Activated naive CD4-positive, alpha-beta T cell treated with anti-CD3 and anti-CD28 coated beads for 36 hours (primary cell): ENCODE data around the gene CFI. TPM values are rescaled to one million over a fixed set of nuclear protein-coding genes. Genes with fewer than 3 reads are reported as not detected.

ENCODE experiments used
- CTCF ChIA-PET: fragments of 350-600 bp; sonication (Branson Sonifier 250); formaldehyde crosslinking; loops from one replicate; lab custom pipeline; 2021; ENCODE audit warnings: antibody characterized with exemption; lab: Charles Lee
- DNase-seq: peaks from one replicate; pipeline ENCODE4 v3.0.0-alpha.2; 2020
- H3K27ac Mint-ChIP-seq: one replicate; pipeline ENCODE4 v1.8.0; 2021; ENCODE audit warnings: mild to moderate bottlenecking, mixed read lengths
- H3K27me3 Mint-ChIP-seq: one replicate; pipeline ENCODE4 v1.8.0; 2021; ENCODE audit warnings: low read depth, mixed read lengths
- H3K36me3 Mint-ChIP-seq: one replicate; pipeline ENCODE4 v1.8.0; 2021; ENCODE audit warnings: low read depth, mixed read lengths
- H3K4me1 Mint-ChIP-seq: one replicate; pipeline ENCODE4 v1.8.0; 2021; ENCODE audit warnings: low read depth, mixed read lengths
- H3K4me3 Mint-ChIP-seq: one replicate; pipeline ENCODE4 v1.8.0; 2021; ENCODE audit warnings: mild to moderate bottlenecking, moderate library complexity, mixed read lengths
- H3K9me3 Mint-ChIP-seq: one replicate; pipeline ENCODE4 v1.8.0; 2021; ENCODE audit warnings: mixed read lengths
- intact Hi-C: fragments of 100-400 bp; cut with micrococcal nuclease; formaldehyde crosslinking; loops from one replicate; pipeline ENCODE4 v1.15.1; 2023
- total RNA-seq, 2 experiments: library from RNA; stranded (reverse); gene quantifications; one replicate each; pipeline ENCODE4 v1.2.3, GENCODE V29; 2021

Gene CFI
- total RNA-seq, 2 experiments from 2014 or later: not detected

- no peak for DNase-seq
- CTCF ChIA-PET: interaction anchor here (0.5 to 1.8 kb wide), 6 partner anchors 9 to 378 kb away, joined by 3 to 8 read pairs (median 4); partner anchors contain the start of gene RRH
- H3K36me3 Mint-ChIP-seq: peaks cover 41% of the 10 kb centered on the region
- no peaks in the 10 kb centered on the region for H3K9me3 Mint-ChIP-seq
- H3K4me3 Mint-ChIP-seq: peak overlapping the region; percentile 99
- no peaks in the 10 kb centered on the region for H3K27me3 Mint-ChIP-seq
- H3K27ac Mint-ChIP-seq: peak overlapping the region; percentile 95
- intact Hi-C loops: loop anchor here (5.0 to 10.0 kb wide), 3 partner anchors 160 to 1192 kb away; partner anchors contain the start of gene RPL34
- peaks cover 62% of the 10 kb centered on the region for H3K4me1 Mint-ChIP-seq
These were observed 15.1 kb upstream of the CFI start for GRCh38 chr4:109816894-109817293.

- CTCF ChIA-PET: interaction anchor here (1.5 to 1.8 kb wide), 2 partner anchors 10 to 254 kb away, joined by 3 to 4 read pairs; no protein-coding TSS in a partner anchor
- H3K4me1 Mint-ChIP-seq: peaks cover 53% of the 10 kb centered on the region
These were observed 14.3 kb upstream of the CFI start for GRCh38 chr4:109816082-109816442.

GRCh38 chr4:109815151-109816081 lies 13.6 kb upstream of the CFI start, which contains the start of gene GAR1:
Gene GAR1, plus strand, starts transcription at chr4:109815762. Its CDS starts 403 bp downstream, at chr4:109816165.
- CTCF ChIA-PET: interaction anchor here (1.0 to 1.8 kb wide), 2 partner anchors 11 kb away, joined by 3 to 4 read pairs; no protein-coding TSS in a partner anchor
- Mint-ChIP-seq H3K9me3 (no peaks in the 10 kb centered on the region), H3K4me3 (peak within 1 kb of the TSS; percentile 99), H3K4me1 (peaks cover 47% of the 10 kb centered on the region), H3K36me3 (peaks cover 33% of the 10 kb centered on the region), H3K27ac (peak within 1 kb of the TSS; percentile 95), H3K27me3 (no peaks in the 10 kb centered on the region)
- intact Hi-C loops: loop anchor here (1.0 to 10.0 kb wide), 11 partner anchors 86 to 1191 kb away; partner anchors contain the start of genes CASP6, MCUB, RPL34 and SEC24B
- DNase-seq: peak; percentile 93

More at GRCh38 chr4:109816082-109816442, 14.3 kb upstream of the CFI start:
- peak overlapping the region; percentile 95 for H3K27ac Mint-ChIP-seq
- peak overlapping the region; percentile 99 for H3K4me3 Mint-ChIP-seq
- no peaks in the 10 kb centered on the region for H3K27me3 Mint-ChIP-seq
- peaks cover 37% of the 10 kb centered on the region for H3K36me3 Mint-ChIP-seq
- DNase-seq: peak; percentile 57
- intact Hi-C loops: loop anchor here (5.0 to 10.0 kb wide), 3 partner anchors 159 to 1191 kb away; partner anchors contain the start of gene RPL34
- H3K9me3 Mint-ChIP-seq: no peaks in the 10 kb centered on the region

- CTCF ChIA-PET: no interaction called here
These were observed 9.9 kb upstream of the CFI start for GRCh38 chr4:109811707-109812106.

GRCh38 chr4:109810552-109811387 lies 9.0 kb upstream of the CFI start:
- Mint-ChIP-seq H3K36me3 (peaks cover 2% of the 10 kb centered on the region), H3K4me1 (peaks cover 4% of the 10 kb centered on the region), H3K9me3 (no peaks in the 10 kb centered on the region), H3K27ac (no peak overlapping the region), H3K27me3 (peaks cover 4% of the 10 kb centered on the region), H3K4me3 (no peak overlapping the region)
- CTCF ChIA-PET: no interaction called here
- no peak for DNase-seq
- intact Hi-C loops: loop anchor here (10.0 kb wide), 2 partner anchors 704 to 1186 kb away; partner anchors contain the start of gene RPL34

More at GRCh38 chr4:109811707-109812106, 9.9 kb upstream of the CFI start:
- no peak overlapping the region for H3K4me3 Mint-ChIP-seq
- H3K36me3 Mint-ChIP-seq: peaks cover 4% of the 10 kb centered on the region
- DNase-seq: no peak
- peaks cover 4% of the 10 kb centered on the region for H3K27me3 Mint-ChIP-seq
- H3K27ac Mint-ChIP-seq: no peak overlapping the region
- intact Hi-C loops: loop anchor here (10.0 kb wide), 2 partner anchors 703 to 1187 kb away; partner anchors contain the start of gene RPL34
- H3K9me3 Mint-ChIP-seq: no peaks in the 10 kb centered on the region
- peaks cover 13% of the 10 kb centered on the region for H3K4me1 Mint-ChIP-seq

GRCh38 chr4:109809655-109810054 lies 7.9 kb upstream of the CFI start:
- CTCF ChIA-PET: no interaction called here
- Mint-ChIP-seq H3K36me3 (no peaks in the 10 kb centered on the region), H3K27me3 (peaks cover 4% of the 10 kb centered on the region), H3K27ac (no peak overlapping the region), H3K4me3 (no peak overlapping the region), H3K4me1 (peaks cover 2% of the 10 kb centered on the region), H3K9me3 (no peaks in the 10 kb centered on the region)
- no peak for DNase-seq
- intact Hi-C loops: loop anchor here (10.0 kb wide), 2 partner anchors 705 to 1185 kb away; partner anchors contain the start of gene RPL34

- H3K4me3 Mint-ChIP-seq: no peak overlapping the region
- no peak overlapping the region for H3K27ac Mint-ChIP-seq
- no peaks in the 10 kb centered on the region for H3K4me1 Mint-ChIP-seq
- peak; percentile 45 for DNase-seq
- CTCF ChIA-PET: interaction anchor here (0.5 to 2.5 kb wide), 13 partner anchors 9 to 384 kb away, joined by 3 to 9 read pairs (median 3); partner anchors contain the start of gene PLA2G12A
- intact Hi-C loops: loop anchor here (1.0 kb wide), 2 partner anchors 377 to 382 kb away; no protein-coding TSS in a partner anchor
- no peaks in the 10 kb centered on the region for H3K9me3 Mint-ChIP-seq
- no peaks in the 10 kb centered on the region for H3K36me3 Mint-ChIP-seq
- peaks cover 4% of the 10 kb centered on the region for H3K27me3 Mint-ChIP-seq
These were observed 2.2 kb upstream of the CFI start for GRCh38 chr4:109803924-109804571.

GRCh38 chr4:109801099-109801789 lies 555 bp downstream of the CFI start:
- Mint-ChIP-seq H3K27ac (no peak overlapping the region), H3K9me3 (peaks cover 6% of the 10 kb centered on the region), H3K4me3 (no peak overlapping the region), H3K36me3 (peaks cover 2% of the 10 kb centered on the region), H3K4me1 (no peaks in the 10 kb centered on the region), H3K27me3 (no peaks in the 10 kb centered on the region)
- CTCF ChIA-PET: interaction anchor here (0.5 kb wide), 1 partner anchor 142 kb away, joined by 3 read pairs; no protein-coding TSS in a partner anchor
- no peak for DNase-seq
- intact Hi-C loops: no loop called here

- intact Hi-C loops: no loop called here
- CTCF ChIA-PET: interaction anchor here (0.6 kb wide), 2 partner anchors 55 to 337 kb away, joined by 3 read pairs; no protein-coding TSS in a partner anchor
- H3K27me3 Mint-ChIP-seq: peaks cover 4% of the 10 kb centered on the region
These were observed 2.9 kb downstream of the CFI start for GRCh38 chr4:109798866-109799265.

GRCh38 chr4:109795059-109795458 lies 6.7 kb downstream of the CFI start:
- intact Hi-C loops: no loop called here
- DNase-seq: no peak
- Mint-ChIP-seq H3K9me3 (peaks cover 20% of the 10 kb centered on the region), H3K4me3 (no peak overlapping the region), H3K27ac (no peak overlapping the region), H3K4me1 (no peaks in the 10 kb centered on the region), H3K27me3 (peaks cover 4% of the 10 kb centered on the region), H3K36me3 (peaks cover 6% of the 10 kb centered on the region)
- CTCF ChIA-PET: interaction anchor here (0.9 kb wide), 1 partner anchor 9 kb away, joined by 3 read pairs; no protein-coding TSS in a partner anchor

More at GRCh38 chr4:109798866-109799265, 2.9 kb downstream of the CFI start:
- Mint-ChIP-seq H3K9me3 (peaks cover 19% of the 10 kb centered on the region), H3K27ac (no peak overlapping the region), H3K4me3 (no peak overlapping the region), H3K36me3 (peaks cover 6% of the 10 kb centered on the region), H3K4me1 (no peaks in the 10 kb centered on the region)
- DNase-seq: no peak
